MCF 10A (cell line): ENCODE data around the gene RGS17. TPM values are rescaled to one million over a fixed set of nuclear protein-coding genes. Genes with fewer than 3 reads are reported as not detected.
A peak's percentile ranks its signal among the peaks of the same experiment; 100 is the strongest.

ENCODE experiments used
- Bru-seq: library from RNA; stranded (reverse); fragments of 400-500 nt; gene quantifications from one replicate; lab custom pipeline; 2021; lab: Mats Ljungman, UMichigan
- BruChase-seq, 2 experiments: library from RNA; stranded (reverse); fragments of 400-500 nt; gene quantifications; one replicate each; lab custom pipeline; 2021; lab: Mats Ljungman, UMichigan
- BruUV-seq: library from RNA; stranded (reverse); fragments of 400-500 nt; replicated peaks from 2 replicates; lab custom pipeline; 2021; lab: Mats Ljungman, UMichigan
- CTCF ChIA-PET: fragments of 300-600 bp; sonication (Branson Sonifier 250); formaldehyde crosslinking; extraction: SDS; loops from one replicate; lab custom pipeline; 2021; ENCODE audit warnings: antibody characterized with exemption, inconsistent platforms; lab: Yijun Ruan, JAX
- POLR2A ChIA-PET: fragments of 300-600, 350-650 bp; sonication (Branson Sonifier 250); formaldehyde crosslinking; extraction: SDS; loops from one replicate; lab custom pipeline; 2020; ENCODE audit warnings: antibody characterized with exemption, inconsistent platforms; lab: Yijun Ruan, JAX
- DNase-seq: peaks from one replicate; pipeline ENCODE4 v3.0.0-alpha.2; 2018; ENCODE audit not compliant: unreplicated experiment
- H3K27ac Mint-ChIP-seq: one replicate; pipeline ENCODE4 v1.8.0; 2022; ENCODE audit warnings: mild to moderate bottlenecking, low read depth, mixed read lengths; ENCODE audit not compliant: unreplicated experiment
- H3K27me3 Mint-ChIP-seq: one replicate; pipeline ENCODE4 v1.8.0; 2022; ENCODE audit warnings: mixed read lengths; ENCODE audit not compliant: insufficient read depth, unreplicated experiment
- H3K36me3 Mint-ChIP-seq: one replicate; pipeline ENCODE4 v1.8.0; 2022; ENCODE audit warnings: mild to moderate bottlenecking, moderate library complexity, mixed read lengths; ENCODE audit not compliant: insufficient read depth, unreplicated experiment
- H3K4me1 Mint-ChIP-seq: one replicate; pipeline ENCODE4 v1.8.0; 2022; ENCODE audit warnings: mixed read lengths; ENCODE audit not compliant: insufficient read depth, unreplicated experiment
- H3K4me3 Mint-ChIP-seq: one replicate; pipeline ENCODE4 v1.8.0; 2022; ENCODE audit warnings: mild to moderate bottlenecking, moderate library complexity, mixed read lengths; ENCODE audit not compliant: unreplicated experiment
- H3K9me3 Mint-ChIP-seq: one replicate; pipeline ENCODE4 v1.8.0; 2022; ENCODE audit warnings: mixed read lengths; ENCODE audit not compliant: unreplicated experiment
- CTCF ChIP-seq: fragments of 200-600 bp; IDR thresholded peaks from one replicate; pipeline ENCODE4 v1.8.0; 2022; ENCODE audit warnings: antibody characterized with exemption, mild to moderate bottlenecking; ENCODE audit not compliant: unreplicated experiment
- intact Hi-C: fragments of 100-400 bp; cut with micrococcal nuclease; formaldehyde crosslinking; loops from 2 replicates; pipeline ENCODE4 v1.14.1; 2022
- long read RNA-seq: library from polyadenylated mRNA; stranded (forward); transcript quantifications from one replicate; pipeline ENCODE4 v2.0.0, GENCODE V29; 2022
- total RNA-seq: library from RNA; stranded (reverse); gene quantifications from 2 replicates; pipeline ENCODE4 v1.2.3, GENCODE V29; 2022

Gene RGS17
- total RNA-seq (2.5 and 3.7 TPM in 2 replicates), Bru-seq, nascent RNA (percentile 58 among the genes with signal in this experiment), BruChase-seq, experiment 1, labeled RNA remaining after a 6-hour chase (percentile 50 among the genes with signal in this experiment), BruChase-seq, experiment 2, labeled RNA remaining after a 2-hour chase (percentile 50 among the genes with signal in this experiment)
- long read RNA-seq, partial matches to known transcripts, result 0 of 1 reads
- long read RNA-seq, other reads (novel, unspliced or antisense), result 0 of 1 reads

- Mint-ChIP-seq H3K27me3 (no peaks in the 10 kb centered on the region), H3K4me3 (peak within 1 kb of the TSS; percentile 83), H3K4me1 (peaks cover 5% of the 10 kb centered on the region), H3K9me3 (no peaks in the 10 kb centered on the region), H3K36me3 (peaks cover 7% of the 10 kb centered on the region), H3K27ac (peak within 1 kb of the TSS; percentile 75)
- no peak for TF ChIP-seq CTCF
- intact Hi-C loops, result no loop called here
- BruUV-seq, result no TSS peak
- DNase-seq, result peak; percentile 67
- CTCF ChIA-PET, result interaction anchor here (0.7 kb wide), 1 partner anchor 84 kb away, joined by 3 read pairs; no protein-coding TSS in a partner anchor
- POLR2A ChIA-PET, result interaction anchor here (0.8 kb wide), 1 partner anchor 72 kb away, joined by 3 read pairs; no protein-coding TSS in a partner anchor
These were observed at the start of gene RGS17 for GRCh38 chr6:153131037-153131981. RGS17 (minus strand) TSS chr6:153131282; CDS start chr6:153044018, 87,264 bp downstream.

GRCh38 chr6:153172815-153173214, 41.7 kb upstream of the RGS17 start:
- BruUV-seq, result no TSS peak
- no peak for DNase-seq
- H3K9me3 Mint-ChIP-seq, result peaks cover 7% of the 10 kb centered on the region
- POLR2A ChIA-PET, result interaction anchor here (0.5 kb wide), 1 partner anchor 141 kb away, joined by 3 read pairs; no protein-coding TSS in a partner anchor
- H3K4me3 Mint-ChIP-seq, result no peak overlapping the region
- intact Hi-C loops, result no loop called here
- H3K36me3 Mint-ChIP-seq, result no peaks in the 10 kb centered on the region
- CTCF ChIA-PET, result no interaction called here
- H3K27ac Mint-ChIP-seq, result no peak overlapping the region
- peaks cover 6% of the 10 kb centered on the region for H3K4me1 Mint-ChIP-seq
- no peaks in the 10 kb centered on the region for H3K27me3 Mint-ChIP-seq
- no peak for TF ChIP-seq CTCF

- no peak for TF ChIP-seq CTCF
- CTCF ChIA-PET, result no interaction called here
- no TSS peak for BruUV-seq
- intact Hi-C loops, result no loop called here
- POLR2A ChIA-PET, result no interaction called here
- no peaks in the 10 kb centered on the region for H3K27me3 Mint-ChIP-seq
- peaks cover under 1% of the 10 kb centered on the region for H3K36me3 Mint-ChIP-seq
- peaks cover 20% of the 10 kb centered on the region for H3K4me1 Mint-ChIP-seq
- H3K4me3 Mint-ChIP-seq, result no peak overlapping the region
- peaks cover 8% of the 10 kb centered on the region for H3K9me3 Mint-ChIP-seq
- DNase-seq, result peak; percentile 85
- peak overlapping the region; percentile 2 for H3K27ac Mint-ChIP-seq
These were observed 39.4 kb upstream of the RGS17 start for GRCh38 chr6:153170511-153170910.

GRCh38 chr6:153167907-153168306, 36.8 kb upstream of the RGS17 start:
- peak overlapping the region; percentile 80 for H3K27ac Mint-ChIP-seq
- ChIA-PET POLR2A (interaction anchor here (0.6 to 2.1 kb wide), 3 partner anchors 11 to 71 kb away, joined by 3 to 9 read pairs (median 4); no protein-coding TSS in a partner anchor), CTCF (no interaction called here)
- no peaks in the 10 kb centered on the region for H3K27me3 Mint-ChIP-seq
- no peak for DNase-seq
- intact Hi-C loops, result no loop called here
- no peak for TF ChIP-seq CTCF
- H3K9me3 Mint-ChIP-seq, result peaks cover 14% of the 10 kb centered on the region
- no TSS peak for BruUV-seq
- peak overlapping the region; percentile 34 for H3K4me3 Mint-ChIP-seq
- peaks cover 6% of the 10 kb centered on the region for H3K36me3 Mint-ChIP-seq
- H3K4me1 Mint-ChIP-seq, result peaks cover 20% of the 10 kb centered on the region
